NT2/D1 (cell line): ENCODE data around the gene LPP.

ENCODE experiments used
- DNase-seq: peaks from one replicate; pipeline ENCODE4 v3.0.0-alpha.2; 2011; ENCODE audit warnings: low read depth, low spot score
- H3K27me3 ChIP-seq: 2 replicates; pipeline ENCODE4 v1.6.0; 2011; ENCODE audit warnings: mild to moderate bottlenecking; ENCODE audit not compliant: insufficient read length, insufficient read depth
- H3K36me3 ChIP-seq: 2 replicates; pipeline ENCODE4 v1.6.1; 2011; ENCODE audit warnings: mild to moderate bottlenecking, low read length, mixed read lengths; ENCODE audit not compliant: insufficient read depth, insufficient read length
- H3K4me1 ChIP-seq: 2 replicates; pipeline ENCODE4 v1.5.1; 2011; ENCODE audit not compliant: insufficient read depth, insufficient read length
- H3K4me3 ChIP-seq: 2 replicates; pipeline ENCODE4 v1.5.1; 2011; ENCODE audit warnings: low read depth; ENCODE audit not compliant: insufficient read length
- H3K9ac ChIP-seq: 2 replicates; pipeline ENCODE4 v1.6.0; 2011; ENCODE audit warnings: low read depth; ENCODE audit not compliant: insufficient read length
- H3K9me3 ChIP-seq: 2 replicates; pipeline ENCODE4 v1.5.1; 2011; ENCODE audit warnings: mild to moderate bottlenecking, low read length; ENCODE audit not compliant: insufficient read depth
- SUZ12 ChIP-seq: IDR thresholded peaks from 2 replicates; pipeline ENCODE4 v1.6.1; 2011; ENCODE audit not compliant: insufficient read length, insufficient read depth; ENCODE audit errors: extremely low read depth
- YY1 ChIP-seq: IDR thresholded peaks from 2 replicates; pipeline ENCODE4 v1.6.1; 2011; ENCODE audit not compliant: insufficient read length, insufficient read depth
- ZNF274 ChIP-seq: IDR thresholded peaks from 2 replicates; pipeline ENCODE4 v1.6.1; 2011; ENCODE audit warnings: mild to moderate bottlenecking, low read depth, low read length

Gene LPP

DNA sequence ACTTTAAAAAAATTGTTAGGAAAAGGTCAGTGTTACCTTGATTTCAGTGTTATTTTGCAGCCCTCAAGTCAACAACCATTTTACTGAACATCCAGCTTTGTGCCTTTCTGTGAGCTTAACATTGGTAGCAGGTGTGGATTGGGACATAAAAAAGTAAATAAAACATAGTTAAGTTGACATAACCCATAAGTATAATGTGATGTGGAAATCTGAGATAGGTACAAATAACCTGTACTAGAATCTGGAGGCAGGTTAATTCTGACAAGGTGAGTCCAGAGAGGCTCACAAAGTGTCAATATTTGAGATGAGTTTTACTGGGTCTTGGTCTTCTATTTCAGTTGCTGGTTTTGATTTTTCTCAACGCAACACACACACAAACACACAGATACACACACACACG is 151.3 kb downstream of the LPP start:
- no peaks in the 10 kb centered on the region for H3K27me3 ChIP-seq
- H3K36me3 ChIP-seq = peaks cover 4% of the 10 kb centered on the region
- no peak overlapping the region for H3K4me3 ChIP-seq
- H3K9ac ChIP-seq = no peak overlapping the region
- no peaks in the 10 kb centered on the region for H3K9me3 ChIP-seq
- no peaks in the 10 kb centered on the region for H3K4me1 ChIP-seq
- no peak for DNase-seq
- no peak for TF ChIP-seq YY1
- no peak for TF ChIP-seq ZNF274
- no peak for TF ChIP-seq SUZ12

DNA sequence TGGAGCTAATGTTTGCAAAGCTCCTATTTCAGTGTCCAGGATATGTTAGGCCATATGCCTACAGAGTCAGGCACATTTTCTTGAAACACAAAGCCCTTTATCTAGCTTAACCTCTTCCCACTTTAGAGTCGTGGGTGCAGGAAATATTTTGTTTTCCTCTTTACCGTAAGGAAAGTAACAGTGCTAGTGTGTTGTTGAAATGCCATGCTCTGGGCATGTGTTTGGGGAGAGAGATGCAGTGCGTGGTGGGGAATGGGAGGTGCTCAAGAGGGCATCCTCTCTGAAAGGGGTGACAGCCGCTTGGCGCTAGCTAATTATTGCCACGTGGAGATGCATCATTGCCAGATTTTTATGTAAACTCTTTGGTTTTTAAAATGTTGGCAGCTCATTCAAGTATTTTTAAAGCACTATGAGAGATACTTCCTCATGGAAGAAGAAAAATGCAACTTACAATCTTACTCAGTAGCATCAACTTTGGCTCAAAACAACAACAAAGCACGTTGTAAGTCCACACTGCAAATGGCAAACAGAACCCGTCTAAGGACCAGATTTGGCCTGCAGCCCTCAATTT is 152.6 kb downstream of the LPP start:
- Histone ChIP-seq H3K36me3 (peaks cover 7% of the 10 kb centered on the region), H3K4me1 (no peaks in the 10 kb centered on the region)

DNA sequence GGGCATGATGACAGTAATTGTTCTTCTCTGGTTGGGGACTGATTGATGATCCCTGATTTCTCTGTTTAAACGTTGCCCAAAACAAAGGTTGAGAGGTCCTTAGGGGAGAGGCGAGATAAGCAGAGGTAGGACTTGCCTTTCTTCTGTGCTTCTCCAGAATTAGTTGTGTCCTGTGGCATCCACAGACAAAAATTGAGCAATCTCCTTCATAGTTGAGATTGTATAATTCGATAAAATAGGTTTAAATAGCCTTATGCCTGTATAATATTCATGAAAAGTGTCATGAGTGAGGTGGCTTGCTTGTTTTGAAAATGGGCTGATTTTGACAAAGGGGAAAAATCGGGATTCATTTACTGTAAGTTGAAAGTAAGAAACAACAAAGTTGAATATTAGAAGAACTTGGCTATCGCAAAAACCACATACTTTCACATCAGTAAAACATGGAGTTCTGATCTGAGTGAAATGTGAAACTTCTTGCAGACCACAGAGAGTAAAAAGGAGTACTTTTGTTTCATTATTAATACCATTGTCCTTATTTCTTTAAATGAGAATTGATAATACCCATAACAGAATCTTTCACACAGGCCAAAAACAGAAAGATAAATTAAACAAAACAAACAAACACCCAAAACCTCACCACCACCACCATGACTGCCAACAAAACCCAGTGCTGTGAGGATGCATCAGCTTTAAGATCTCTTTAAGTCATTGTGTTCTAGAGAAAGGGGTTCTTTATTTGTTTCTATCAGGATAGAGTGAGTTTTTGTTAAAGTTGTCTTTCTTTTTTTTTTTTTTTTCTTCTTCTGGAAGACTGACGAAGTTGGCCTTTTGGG is 155.7 kb downstream of the LPP start:
- Histone ChIP-seq H3K4me1 (no peaks in the 10 kb centered on the region), H3K36me3 (peaks cover 7% of the 10 kb centered on the region), H3K9ac (no peak overlapping the region), H3K27me3 (no peaks in the 10 kb centered on the region), H3K9me3 (no peaks in the 10 kb centered on the region), H3K4me3 (no peak overlapping the region)
- DNase-seq = no peak
- no peak for TF ChIP-seq YY1
- no peak for TF ChIP-seq ZNF274
- TF ChIP-seq SUZ12 = no peak

More for the DNA sequence above, 152.6 kb downstream of the LPP start:
- DNase-seq = no peak
- H3K9ac ChIP-seq = no peak overlapping the region
- TF ChIP-seq SUZ12 (no peak), ZNF274 (no peak), YY1 (no peak)
- H3K4me3 ChIP-seq = no peak overlapping the region
- no peaks in the 10 kb centered on the region for H3K9me3 ChIP-seq
- no peaks in the 10 kb centered on the region for H3K27me3 ChIP-seq

DNA sequence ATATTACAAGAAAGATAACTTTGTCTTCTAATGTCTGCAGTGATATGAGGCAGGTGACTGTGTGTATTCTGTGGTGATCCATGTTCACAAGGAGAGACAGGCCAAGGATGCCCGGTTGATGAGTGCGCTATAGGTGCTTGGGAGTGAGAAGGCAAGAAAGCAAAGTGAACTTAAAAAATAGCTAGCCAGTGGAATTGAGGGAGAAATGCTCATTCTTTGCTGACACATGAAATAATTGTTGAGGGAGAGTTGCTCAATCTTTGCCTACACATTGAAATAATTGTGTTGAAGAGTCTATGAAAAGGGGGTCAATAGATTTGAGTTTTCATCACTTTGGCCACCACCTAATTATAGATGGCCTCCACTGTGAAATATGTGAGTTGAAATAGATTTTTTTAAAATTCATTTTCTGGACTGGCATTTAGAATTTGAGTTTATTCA is 156.3 kb downstream of the LPP start:
- TF ChIP-seq ZNF274 (no peak), YY1 (no peak), SUZ12 (no peak)
- H3K4me3 ChIP-seq = no peak overlapping the region
- no peaks in the 10 kb centered on the region for H3K27me3 ChIP-seq
- no peaks in the 10 kb centered on the region for H3K9me3 ChIP-seq
- H3K36me3 ChIP-seq = peaks cover 7% of the 10 kb centered on the region
- no peak for DNase-seq
- no peak overlapping the region for H3K9ac ChIP-seq
- H3K4me1 ChIP-seq = no peaks in the 10 kb centered on the region

DNA sequence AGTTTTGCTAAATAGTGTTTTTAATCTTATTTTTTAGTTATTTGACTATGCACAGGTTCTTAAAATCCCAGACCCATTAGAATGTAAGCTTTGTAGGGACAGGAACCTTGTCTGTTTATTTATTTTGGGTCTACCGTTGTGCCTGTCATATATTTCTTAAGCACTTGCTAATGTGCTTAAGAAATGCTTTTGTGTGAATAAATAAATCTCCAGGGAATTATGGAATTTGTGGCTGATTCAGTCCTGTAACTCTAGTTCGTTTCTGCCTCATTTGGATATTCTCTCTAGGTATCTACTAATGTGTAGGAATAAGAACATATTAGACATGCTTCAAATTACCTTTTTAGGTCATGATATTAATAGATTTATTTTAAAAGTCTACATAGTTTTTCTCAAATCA is 161.6 kb downstream of the LPP start:
- Histone ChIP-seq H3K27me3 (no peaks in the 10 kb centered on the region), H3K4me1 (no peaks in the 10 kb centered on the region), H3K4me3 (no peak overlapping the region), H3K9ac (no peak overlapping the region), H3K36me3 (peaks cover 3% of the 10 kb centered on the region), H3K9me3 (no peaks in the 10 kb centered on the region)
- DNase-seq = no peak
- TF ChIP-seq ZNF274 (no peak), YY1 (no peak), SUZ12 (no peak)

DNA sequence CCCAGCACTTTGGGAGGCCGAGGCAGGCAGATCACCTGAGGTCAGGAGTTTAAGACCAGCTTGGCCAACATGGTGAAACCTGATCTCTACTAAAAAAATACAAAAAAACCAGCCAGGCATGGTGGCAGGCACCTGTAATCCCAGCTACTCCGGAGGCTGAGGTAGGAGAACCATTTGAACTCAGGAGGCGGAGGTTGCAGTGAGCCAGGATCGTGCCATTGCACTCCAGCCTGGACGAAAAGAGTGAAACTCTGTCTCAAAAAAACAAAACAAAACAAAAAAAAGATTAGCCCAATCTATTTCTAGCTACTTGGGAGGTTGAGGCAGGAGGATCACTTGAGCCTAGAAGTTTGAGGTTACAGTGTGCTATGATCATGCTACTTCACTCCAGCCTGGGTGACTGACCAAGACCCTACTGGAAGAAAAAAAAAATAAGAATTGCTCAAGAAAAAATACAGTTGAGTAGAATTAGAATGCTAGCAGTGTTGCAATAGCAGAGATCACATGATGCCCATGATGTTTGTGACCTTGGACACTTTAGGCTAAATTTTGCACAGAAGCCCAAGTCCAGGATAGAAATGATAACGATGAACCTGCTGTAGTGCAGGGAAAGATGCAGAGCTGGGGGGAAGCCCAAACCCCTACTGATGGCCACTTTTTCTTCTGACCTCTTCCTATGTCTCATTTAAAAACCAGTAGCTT is 162.2 kb downstream of the LPP start:
- peaks cover 1% of the 10 kb centered on the region for H3K36me3 ChIP-seq
- H3K4me3 ChIP-seq = no peak overlapping the region
- no peak for DNase-seq
- TF ChIP-seq YY1 = no peak
- TF ChIP-seq ZNF274 = no peak
- TF ChIP-seq SUZ12 = no peak
- H3K9ac ChIP-seq = no peak overlapping the region
- no peaks in the 10 kb centered on the region for H3K9me3 ChIP-seq
- H3K4me1 ChIP-seq = no peaks in the 10 kb centered on the region
- H3K27me3 ChIP-seq = no peaks in the 10 kb centered on the region

DNA sequence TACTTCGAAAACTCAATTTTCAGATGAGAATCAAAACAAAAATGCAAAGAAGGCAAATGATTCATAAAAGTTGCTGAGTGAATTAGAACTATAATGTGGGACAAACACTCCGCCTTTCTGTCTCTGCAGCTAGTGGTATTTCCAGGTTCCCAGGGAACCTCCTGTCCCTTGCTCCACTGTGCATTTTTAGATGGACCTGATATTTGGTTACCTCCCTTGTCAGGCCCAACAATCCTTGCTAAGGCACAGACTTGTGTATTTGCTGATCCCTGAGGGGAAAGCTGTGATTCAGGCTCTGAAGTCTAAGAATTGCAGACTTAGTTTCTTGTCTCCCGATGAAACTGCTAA is 162.7 kb downstream of the LPP start:
- Histone ChIP-seq H3K36me3 (no peaks in the 10 kb centered on the region), H3K4me3 (no peak overlapping the region), H3K4me1 (no peaks in the 10 kb centered on the region), H3K27me3 (no peaks in the 10 kb centered on the region), H3K9ac (no peak overlapping the region), H3K9me3 (no peaks in the 10 kb centered on the region)
- DNase-seq = no peak
- TF ChIP-seq SUZ12 = no peak
- TF ChIP-seq YY1 = no peak
- no peak for TF ChIP-seq ZNF274
